ENCODE results near the gene EHMT1.

Gene EHMT1

GRCh38 chr9:137873858-137874362, 255.1 kb downstream of the EHMT1 start:
- Histone ChIP-seq H3K9ac (ENCODE audit: low read length) (no peak overlapping the region), H3K4me2 (ENCODE audit: low read depth, low read length, poor library complexity, severe bottlenecking) (no peak overlapping the region), H3F3A (ENCODE audit: insufficient read depth) (no peaks in the 10 kb centered on the region)

DNA sequence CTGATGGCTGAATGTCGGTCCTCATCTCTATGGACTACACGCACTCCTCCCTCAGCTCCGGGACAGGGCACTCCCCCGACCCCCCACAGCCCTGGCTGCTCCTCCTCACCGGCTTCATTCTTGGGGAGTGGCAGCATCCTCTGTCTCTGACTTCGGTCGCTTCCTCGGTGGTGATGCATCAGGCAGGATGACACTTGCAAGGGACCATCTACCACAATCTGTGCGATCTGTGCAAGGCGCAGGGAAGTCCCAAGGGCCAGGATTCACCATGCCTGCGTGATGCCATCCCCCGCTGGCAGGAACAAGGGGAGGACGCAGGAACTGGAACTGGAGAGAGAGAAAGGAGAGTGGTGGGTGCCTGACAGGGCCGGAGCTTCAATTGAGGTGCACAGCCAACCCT, 256.5 kb downstream of the EHMT1 start:
- no peaks in the 10 kb centered on the region for H3K36me3 ChIP-seq (ENCODE audit: low read length)
- H3K79me2 ChIP-seq (ENCODE audit: insufficient read depth, low read length), result no peaks in the 10 kb centered on the region
- no peaks in the 10 kb centered on the region for H3K9me2 ChIP-seq (replicated peaks; ENCODE audit: insufficient read depth, low read length)
- no peaks in the 10 kb centered on the region for H3K27me3 ChIP-seq (ENCODE audit: low read length)
- H3K4me2 ChIP-seq (ENCODE audit: low read depth, low read length, poor library complexity, severe bottlenecking), result no peak overlapping the region
- no peaks in the 10 kb centered on the region for H3F3A ChIP-seq (ENCODE audit: insufficient read depth)
- no peak overlapping the region for H3K9ac ChIP-seq (ENCODE audit: low read length)
- H3K27ac ChIP-seq (ENCODE audit: low read depth, low read length), result no peak overlapping the region
- H4K20me1 ChIP-seq (ENCODE audit: low read depth, low read length), result no peaks in the 10 kb centered on the region
- no peak overlapping the region for H3K4me3 ChIP-seq (ENCODE audit: insufficient read depth, low read length, poor library complexity, severe bottlenecking)
- H3K9me3 ChIP-seq (ENCODE audit: insufficient read depth, low read length), result no peaks in the 10 kb centered on the region
- TF ChIP-seq EZH2phosphoT487 (conservative IDR thresholded peaks at IDR 0.05; ENCODE audit: low read length), result no peak
- TF ChIP-seq, protein P1, sequence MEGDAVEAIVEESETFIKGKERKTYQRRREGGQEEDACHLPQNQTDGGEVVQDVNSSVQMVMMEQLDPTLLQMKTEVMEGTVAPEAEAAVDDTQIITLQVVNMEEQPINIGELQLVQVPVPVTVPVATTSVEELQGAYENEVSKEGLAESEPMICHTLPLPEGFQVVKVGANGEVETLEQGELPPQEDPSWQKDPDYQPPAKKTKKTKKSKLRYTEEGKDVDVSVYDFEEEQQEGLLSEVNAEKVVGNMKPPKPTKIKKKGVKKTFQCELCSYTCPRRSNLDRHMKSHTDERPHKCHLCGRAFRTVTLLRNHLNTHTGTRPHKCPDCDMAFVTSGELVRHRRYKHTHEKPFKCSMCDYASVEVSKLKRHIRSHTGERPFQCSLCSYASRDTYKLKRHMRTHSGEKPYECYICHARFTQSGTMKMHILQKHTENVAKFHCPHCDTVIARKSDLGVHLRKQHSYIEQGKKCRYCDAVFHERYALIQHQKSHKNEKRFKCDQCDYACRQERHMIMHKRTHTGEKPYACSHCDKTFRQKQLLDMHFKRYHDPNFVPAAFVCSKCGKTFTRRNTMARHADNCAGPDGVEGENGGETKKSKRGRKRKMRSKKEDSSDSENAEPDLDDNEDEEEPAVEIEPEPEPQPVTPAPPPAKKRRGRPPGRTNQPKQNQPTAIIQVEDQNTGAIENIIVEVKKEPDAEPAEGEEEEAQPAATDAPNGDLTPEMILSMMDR (IDR thresholded peaks at IDR 0.05; ENCODE audit: insufficient read depth, low read length, poor library complexity, severe bottlenecking), result no peak
- H2AFZ ChIP-seq (ENCODE audit: low read depth, low read length, severe bottlenecking), result no peak overlapping the region

More at GRCh38 chr9:137873858-137874362, 255.1 kb downstream of the EHMT1 start:
- no peaks in the 10 kb centered on the region for H4K20me1 ChIP-seq (ENCODE audit: low read depth, low read length)
- H3K9me3 ChIP-seq (ENCODE audit: insufficient read depth, low read length), result no peaks in the 10 kb centered on the region
- H3K36me3 ChIP-seq (ENCODE audit: low read length), result no peaks in the 10 kb centered on the region
- TF ChIP-seq EZH2phosphoT487 (conservative IDR thresholded peaks at IDR 0.05; ENCODE audit: low read length), result no peak
- TF ChIP-seq, protein P1 (IDR thresholded peaks at IDR 0.05; ENCODE audit: insufficient read depth, low read length, poor library complexity, severe bottlenecking), result no peak
- H3K27ac ChIP-seq (ENCODE audit: low read depth, low read length), result no peak overlapping the region
- H3K4me3 ChIP-seq (ENCODE audit: insufficient read depth, low read length, poor library complexity, severe bottlenecking), result no peak overlapping the region
- H3K27me3 ChIP-seq (ENCODE audit: low read length), result no peaks in the 10 kb centered on the region
- no peak overlapping the region for H2AFZ ChIP-seq (ENCODE audit: low read depth, low read length, severe bottlenecking)
- no peaks in the 10 kb centered on the region for H3K79me2 ChIP-seq (ENCODE audit: insufficient read depth, low read length)
- no peaks in the 10 kb centered on the region for H3K9me2 ChIP-seq (replicated peaks; ENCODE audit: insufficient read depth, low read length)

DNA sequence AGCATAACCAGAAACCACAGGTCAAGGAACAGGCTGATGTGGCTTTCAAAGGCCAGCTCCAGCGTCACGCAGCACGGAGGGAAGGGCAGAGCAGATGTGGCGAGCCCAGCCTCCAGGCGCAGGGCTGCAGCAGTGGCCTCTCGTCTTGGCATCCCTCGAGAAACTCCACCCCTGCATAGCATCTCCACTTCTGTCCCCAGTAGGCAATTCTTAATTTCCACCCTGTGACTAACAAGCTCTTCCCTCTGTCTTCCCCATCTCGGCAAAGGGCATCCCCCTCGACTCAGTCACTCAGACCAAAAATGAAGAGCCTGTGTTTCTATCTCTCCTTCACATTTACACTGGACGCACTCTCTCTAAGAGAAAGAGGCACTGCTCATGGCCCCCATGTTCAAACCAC, 257.0 kb downstream of the EHMT1 start:
- H3K4me2 ChIP-seq (ENCODE audit: low read depth, low read length, poor library complexity, severe bottlenecking), result no peak overlapping the region
- no peak overlapping the region for H3K9ac ChIP-seq (ENCODE audit: low read length)
- no peaks in the 10 kb centered on the region for H3K79me2 ChIP-seq (ENCODE audit: insufficient read depth, low read length)
- H3K27ac ChIP-seq (ENCODE audit: low read depth, low read length), result no peak overlapping the region
- TF ChIP-seq, protein P1 (IDR thresholded peaks at IDR 0.05; ENCODE audit: insufficient read depth, low read length, poor library complexity, severe bottlenecking), result no peak
- TF ChIP-seq EZH2phosphoT487 (conservative IDR thresholded peaks at IDR 0.05; ENCODE audit: low read length), result no peak
- no peaks in the 10 kb centered on the region for H4K20me1 ChIP-seq (ENCODE audit: low read depth, low read length)
- no peaks in the 10 kb centered on the region for H3K36me3 ChIP-seq (ENCODE audit: low read length)
- no peaks in the 10 kb centered on the region for H3K9me3 ChIP-seq (ENCODE audit: insufficient read depth, low read length)
- H2AFZ ChIP-seq (ENCODE audit: low read depth, low read length, severe bottlenecking), result no peak overlapping the region
- no peaks in the 10 kb centered on the region for H3K9me2 ChIP-seq (replicated peaks; ENCODE audit: insufficient read depth, low read length)
- H3K4me3 ChIP-seq (ENCODE audit: insufficient read depth, low read length, poor library complexity, severe bottlenecking), result no peak overlapping the region
- H3F3A ChIP-seq (ENCODE audit: insufficient read depth), result no peaks in the 10 kb centered on the region
- no peaks in the 10 kb centered on the region for H3K27me3 ChIP-seq (ENCODE audit: low read length)

Data from SU-DHL-6 (cell line).